H9 (cell line): ENCODE data around the gene WDR70. TPM values are rescaled to one million over a fixed set of nuclear protein-coding genes. Genes with fewer than 3 reads are reported as not detected.

Experiments used
- DNase-seq: peaks from one replicate; pipeline ENCODE4 v3.0.0-alpha.2; 2017
- H2AFZ ChIP-seq: one replicate; pipeline ENCODE4 v1.6.1; 2013; ENCODE audit warnings: mild to moderate bottlenecking, low read length, control low read depth, moderate library complexity
- H2AK5ac ChIP-seq: 2 replicates; pipeline ENCODE4 v1.6.1; 2013; ENCODE audit warnings: low read length, control low read depth, mixed read lengths; ENCODE audit not compliant: insufficient read length
- H2BK120ac ChIP-seq: one replicate; pipeline ENCODE4 v1.6.1; 2013; ENCODE audit warnings: low read depth, mild to moderate bottlenecking, low read length, control low read depth, inconsistent platforms; ENCODE audit not compliant: poor library complexity, severe bottlenecking
- H2BK12ac ChIP-seq: 2 replicates; pipeline ENCODE4 v1.6.1; 2013; ENCODE audit warnings: low read length, control low read depth, mixed read lengths, low read depth; ENCODE audit not compliant: insufficient read length
- H2BK15ac ChIP-seq: 2 replicates; pipeline ENCODE4 v1.6.1; 2013; ENCODE audit warnings: low read depth, low read length, control low read depth
- H2BK20ac ChIP-seq: one replicate; pipeline ENCODE4 v1.6.1; 2013; ENCODE audit warnings: low read depth, mild to moderate bottlenecking, low read length, control low read depth, inconsistent platforms; ENCODE audit not compliant: poor library complexity, severe bottlenecking
- H2BK5ac ChIP-seq: 2 replicates; pipeline ENCODE4 v1.6.1; 2013; ENCODE audit warnings: low read length, control low read depth, mixed read lengths; ENCODE audit not compliant: insufficient read length
- H3K14ac ChIP-seq: 2 replicates; pipeline ENCODE4 v1.6.1; 2013; ENCODE audit warnings: low read length, control low read depth; ENCODE audit not compliant: insufficient read depth
- H3K18ac ChIP-seq: 2 replicates; pipeline ENCODE4 v1.6.1; 2013; ENCODE audit warnings: low read depth, mild to moderate bottlenecking, mixed read lengths, low read length, control low read depth; ENCODE audit not compliant: insufficient read length
- H3K23ac ChIP-seq: 2 replicates; pipeline ENCODE4 v1.6.1; 2013; ENCODE audit warnings: low read length, control low read depth, mixed read lengths, low read depth; ENCODE audit not compliant: insufficient read length
- H3K23me2 ChIP-seq: 2 replicates; pipeline ENCODE4 v1.6.1; 2013; ENCODE audit warnings: low read depth, mild to moderate bottlenecking, mixed read lengths, low read length, control low read depth; ENCODE audit not compliant: insufficient read length, poor library complexity, severe bottlenecking
- H3K27ac ChIP-seq: 2 replicates; pipeline ENCODE4 v1.5.1; 2013; ENCODE audit warnings: low read length, control low read depth, mixed read lengths, low read depth; ENCODE audit not compliant: insufficient read length
- H3K27me3 ChIP-seq: 2 replicates; pipeline ENCODE4 v1.6.1; 2013; ENCODE audit warnings: low read length, control low read depth, inconsistent platforms; ENCODE audit not compliant: insufficient read depth
- H3K4ac ChIP-seq: 2 replicates; pipeline ENCODE4 v1.6.1; 2013; ENCODE audit warnings: low read depth, mild to moderate bottlenecking, control low read depth, inconsistent platforms, low read length, moderate library complexity
- H3K4me1 ChIP-seq: 2 replicates; pipeline ENCODE4 v1.6.1; 2013; ENCODE audit warnings: low read length, control low read depth, inconsistent platforms; ENCODE audit not compliant: insufficient read depth
- H3K4me2 ChIP-seq: 2 replicates; pipeline ENCODE4 v1.6.1; 2013; ENCODE audit warnings: low read length, control low read depth, mixed read lengths; ENCODE audit not compliant: insufficient read length, insufficient read depth
- H3K56ac ChIP-seq: 2 replicates; pipeline ENCODE4 v1.6.1; 2013; ENCODE audit warnings: low read depth, mild to moderate bottlenecking, mixed read lengths, low read length, control low read depth; ENCODE audit not compliant: insufficient read length
- H3K79me1 ChIP-seq: 2 replicates; pipeline ENCODE4 v1.6.1; 2013; ENCODE audit warnings: low read depth, mild to moderate bottlenecking, moderate library complexity, low read length, control low read depth, inconsistent platforms; ENCODE audit not compliant: insufficient read depth, poor library complexity, severe bottlenecking
- H3K79me2 ChIP-seq: 2 replicates; pipeline ENCODE4 v1.6.1; 2013; ENCODE audit warnings: low read length, control low read depth, inconsistent platforms; ENCODE audit not compliant: insufficient read depth
- H3K9ac ChIP-seq: 2 replicates; pipeline ENCODE4 v1.6.1; 2013; ENCODE audit warnings: low read length, control low read depth, mixed read lengths; ENCODE audit not compliant: insufficient read length; ENCODE audit errors: extremely low read depth
- H3K9me3 ChIP-seq: one replicate; pipeline ENCODE4 v1.6.1; 2013; ENCODE audit warnings: low read depth, low read length, inconsistent platforms; ENCODE audit not compliant: control insufficient read depth
- H3T11ph ChIP-seq: one replicate; pipeline ENCODE4 v1.6.1; 2013; ENCODE audit warnings: mild to moderate bottlenecking, low read length, control low read depth, inconsistent platforms
- H4K20me1 ChIP-seq: one replicate; pipeline ENCODE4 v1.6.1; 2013; ENCODE audit not compliant: control insufficient read depth, insufficient read length, insufficient read depth
- H4K5ac ChIP-seq: 2 replicates; pipeline ENCODE4 v1.6.1; 2013; ENCODE audit warnings: low read depth, mild to moderate bottlenecking, mixed read lengths, low read length, control low read depth; ENCODE audit not compliant: insufficient read length
- H4K8ac ChIP-seq: replicated peaks from 2 replicates; pipeline ENCODE4 v1.6.1; 2013; ENCODE audit warnings: low read length, control low read depth, mixed read lengths, low read depth; ENCODE audit not compliant: insufficient read length
- H4K91ac ChIP-seq: 2 replicates; pipeline ENCODE4 v1.6.1; 2013; ENCODE audit warnings: low read depth, mild to moderate bottlenecking, moderate library complexity, mixed read lengths, low read length, control low read depth; ENCODE audit not compliant: insufficient read length
- H3K27ac Mint-ChIP-seq, 3 experiments: 2 replicates in 2 of 3; 3 replicates in 1 of 3; pipeline ENCODE4 v1.8.0; 2020 to 2021; ENCODE audit warnings: mixed read lengths in 3 of 3, mild to moderate bottlenecking in 1 of 3, moderate library complexity in 1 of 3
- H3K27me3 Mint-ChIP-seq: 2 replicates; pipeline ENCODE4 v1.8.0; 2021; ENCODE audit warnings: low read depth, mild to moderate bottlenecking, moderate library complexity, mixed read lengths
- H3K36me3 Mint-ChIP-seq, 3 experiments: 2 replicates in 2 of 3; 3 replicates in 1 of 3; pipeline ENCODE4 v1.8.0; 2020 to 2021; ENCODE audit warnings: low read depth in 3 of 3, mixed read lengths in 3 of 3; ENCODE audit not compliant: insufficient read depth in 1 of 3
- H3K4me1 Mint-ChIP-seq, 2 experiments: 2 replicates each; pipeline ENCODE4 v1.8.0; 2020; ENCODE audit warnings: mixed read lengths in 2 of 2
- H3K4me3 Mint-ChIP-seq, 2 experiments: 2 replicates in 1 of 2; 3 replicates in 1 of 2; pipeline ENCODE4 v1.8.0; 2020 to 2021; ENCODE audit warnings: mild to moderate bottlenecking in 2 of 2, mixed read lengths in 2 of 2, moderate library complexity in 1 of 2
- H3K9me3 Mint-ChIP-seq, 2 experiments: 2 replicates in 1 of 2; 3 replicates in 1 of 2; pipeline ENCODE4 v1.8.0; 2020; ENCODE audit warnings: mild to moderate bottlenecking in 2 of 2, mixed read lengths in 2 of 2, moderate library complexity in 1 of 2
- WGBS: extraction: QIAGEN DNeasy Blood & Tissue Kit; methylation state at CpG from one replicate; pipeline ENCODE4 v1.1.7; 2013; ENCODE audit warnings: missing lambda C conversion rate, low lambda C conversion rate, mixed read lengths; ENCODE audit not compliant: insufficient read length; ENCODE audit errors: extremely low coverage; 5-methylcytosine and 5-hydroxymethylcytosine counted together
- total RNA-seq: library from RNA; stranded (reverse); gene quantifications from 2 replicates; pipeline ENCODE4 v1.2.1, GENCODE V29; 2021
- TF ChIP-seq, protein P1 (sequence below): fragments of 200-600 bp; sonication (generic); conservative IDR thresholded peaks from 3 replicates; pipeline ENCODE4 v1.8.0; 2021; ENCODE audit warnings: antibody characterized with exemption, mild to moderate bottlenecking

WDR70 gene
- total RNA-seq, 1 experiment from 2014 or later: 38.1 TPM

DNA sequence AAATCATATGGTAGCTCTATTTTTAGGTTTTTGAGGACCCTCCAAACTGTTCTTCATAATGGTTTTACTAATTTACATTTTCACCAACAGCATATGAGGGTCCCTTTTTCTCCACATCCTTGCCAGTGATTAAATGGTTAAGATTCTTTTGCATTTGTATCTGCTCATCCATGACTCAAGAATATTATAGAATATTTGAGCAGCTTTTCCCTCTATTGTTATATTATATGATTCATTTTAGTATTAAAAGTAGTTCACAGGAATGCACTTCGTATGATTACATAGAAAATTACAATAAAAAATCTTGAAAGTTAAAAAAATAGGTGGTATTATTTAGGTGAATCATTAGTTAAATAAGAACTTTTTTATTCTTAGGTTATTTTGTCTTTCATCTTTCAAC, 140.7 kb downstream of the WDR70 start:
- TF ChIP-seq, protein P1, sequence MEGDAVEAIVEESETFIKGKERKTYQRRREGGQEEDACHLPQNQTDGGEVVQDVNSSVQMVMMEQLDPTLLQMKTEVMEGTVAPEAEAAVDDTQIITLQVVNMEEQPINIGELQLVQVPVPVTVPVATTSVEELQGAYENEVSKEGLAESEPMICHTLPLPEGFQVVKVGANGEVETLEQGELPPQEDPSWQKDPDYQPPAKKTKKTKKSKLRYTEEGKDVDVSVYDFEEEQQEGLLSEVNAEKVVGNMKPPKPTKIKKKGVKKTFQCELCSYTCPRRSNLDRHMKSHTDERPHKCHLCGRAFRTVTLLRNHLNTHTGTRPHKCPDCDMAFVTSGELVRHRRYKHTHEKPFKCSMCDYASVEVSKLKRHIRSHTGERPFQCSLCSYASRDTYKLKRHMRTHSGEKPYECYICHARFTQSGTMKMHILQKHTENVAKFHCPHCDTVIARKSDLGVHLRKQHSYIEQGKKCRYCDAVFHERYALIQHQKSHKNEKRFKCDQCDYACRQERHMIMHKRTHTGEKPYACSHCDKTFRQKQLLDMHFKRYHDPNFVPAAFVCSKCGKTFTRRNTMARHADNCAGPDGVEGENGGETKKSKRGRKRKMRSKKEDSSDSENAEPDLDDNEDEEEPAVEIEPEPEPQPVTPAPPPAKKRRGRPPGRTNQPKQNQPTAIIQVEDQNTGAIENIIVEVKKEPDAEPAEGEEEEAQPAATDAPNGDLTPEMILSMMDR: no peak
- Histone ChIP-seq H3K27ac (no peak overlapping the region), H3K14ac (no peak overlapping the region), H4K91ac (no peak overlapping the region), H2BK12ac (no peak overlapping the region), H3K18ac (no peak overlapping the region), H3K79me1 (no peaks in the 10 kb centered on the region), H2BK120ac (no peak overlapping the region), H3K4ac (no peak overlapping the region), H3T11ph (no peak overlapping the region), H3K23me2 (no peaks in the 10 kb centered on the region), H3K23ac (no peak overlapping the region), H3K9ac (no peak overlapping the region), H3K4me2 (no peak overlapping the region), H3K56ac (no peak overlapping the region), H2AFZ (no peak overlapping the region), H3K9me3 (no peaks in the 10 kb centered on the region), H3K79me2 (no peaks in the 10 kb centered on the region), H2AK5ac (no peak overlapping the region), H2BK20ac (no peak overlapping the region), H4K8ac (no peak overlapping the region), H3K4me1 (no peaks in the 10 kb centered on the region), H2BK15ac (no peak overlapping the region), H2BK5ac (no peak overlapping the region), H3K27me3 (no peaks in the 10 kb centered on the region), H4K5ac (no peak overlapping the region), H4K20me1 (no peaks in the 10 kb centered on the region)
- Mint-ChIP-seq H3K36me3 (peaks cover 30 to 51% (median 43%) of the 10 kb centered on the region in 3 experiments), H3K9me3 (peaks cover 40 to 50% of the 10 kb centered on the region in 2 experiments), H3K27me3 (no peaks in the 10 kb centered on the region), H3K4me1 (no peaks in the 10 kb centered on the region), H3K27ac (no peak overlapping the region), H3K4me3 (no peak overlapping the region)
- no CpG with 5 or more reads among the region's 1 CpG for WGBS
- DNase-seq: no peak
